Testis (tissue), 3 donors: ENCODE data around the gene WNK4. TPM values are rescaled to one million over a fixed set of nuclear protein-coding genes. Genes with fewer than 3 reads are reported as not detected.

Experiments
- DNase-seq: peaks from one replicate; pipeline ENCODE4 v3.0.0-alpha.2; 2019
- H3K27ac ChIP-seq, 2 donors: fragments of 200-600 bp; sonication (generic); one replicate each; pipeline ENCODE4 v1.5.1; 2019
- H3K27me3 ChIP-seq: fragments of 200-600 bp; sonication (generic); one replicate; pipeline ENCODE4 v1.5.1; 2019
- H3K36me3 ChIP-seq: fragments of 200-600 bp; sonication (generic); one replicate; pipeline ENCODE4 v1.5.1; 2017; ENCODE audit warnings: low read depth; ENCODE audit errors: missing control alignments
- H3K4me1 ChIP-seq: fragments of 200-600 bp; sonication (generic); one replicate; pipeline ENCODE4 v1.5.1; 2019
- H3K4me3 ChIP-seq, 2 donors: fragments of 200-600 bp; sonication (generic); one replicate each; pipeline ENCODE4 v1.5.1; 2017 to 2019
- H3K9me3 ChIP-seq: fragments of 200-600 bp; sonication (generic); one replicate; pipeline ENCODE4 v1.5.1; 2017
- CTCF ChIP-seq, 3 experiments: fragments of 450-650 bp in 2 of 3; fragments of 200-600 bp in 1 of 3; sonication (generic) in 1 of 3; IDR thresholded peaks; one replicate each; pipeline ENCODE4 v1.5.1; 2016 to 2019; ENCODE audit warnings: antibody characterized with exemption in 3 of 3, mild to moderate bottlenecking in 2 of 3, moderate library complexity in 1 of 3
- POLR2A ChIP-seq: fragments of 450-650 bp; IDR thresholded peaks from one replicate; pipeline ENCODE4 v1.6.1; 2017; ENCODE audit warnings: antibody characterized with exemption, mild to moderate bottlenecking, moderate library complexity
- WGBS, 2 donors: methylation state at CpG; one replicate each; pipeline ENCODE4 v1.1.5; 2018; 5-methylcytosine and 5-hydroxymethylcytosine counted together
- intact Hi-C: fragments of 100-400 bp; cut with DNase I; formaldehyde crosslinking; loops from one replicate; pipeline ENCODE4 v1.15.1; 2023; ENCODE audit warnings: low total_unique reads
- polyA plus RNA-seq: library from polyadenylated mRNA; stranded (reverse); fragments of 350-450 nt; fragmentation: Illumina TruSeq; extraction: RNeasy Lipid Tissue Mini Kit (QIAGEN cat#74804); gene quantifications from one replicate; pipeline ENCODE4 v1.2.3, GENCODE V29; 2014; ENCODE audit warnings: low read depth, low replicate concordance; ENCODE audit not compliant: insufficient read depth
- total RNA-seq, 2 donors: library from RNA; depleted of rRNA; stranded (reverse); fragments of >200 nt; gene quantifications; one replicate each; pipeline ENCODE4 v1.2.3, GENCODE V29; 2016

Gene WNK4
- total and polyA plus RNA-seq, 3 donors from 2014 or later, result 1.4 to 2.8 (median 2.3) TPM

GRCh38 chr17:42792545-42792944 is 12.1 kb downstream of the WNK4 start:
- Histone ChIP-seq H3K9me3 (no peaks in the 10 kb centered on the region), H3K4me1 (peaks cover 5% of the 10 kb centered on the region), H3K36me3 (no peaks in the 10 kb centered on the region), H3K27ac (no peak overlapping the region), H3K4me3 (no peak overlapping the region), H3K27me3 (no peaks in the 10 kb centered on the region)
- no peak for DNase-seq
- intact Hi-C loops, result no loop called here
- WGBS, 2 donors, result 66 to 68% methylated on average over 5 of the region's 5 CpGs
- TF ChIP-seq CTCF (IDR thresholded peaks at IDR 0.05) (no peak), POLR2A (no peak)

DNA sequence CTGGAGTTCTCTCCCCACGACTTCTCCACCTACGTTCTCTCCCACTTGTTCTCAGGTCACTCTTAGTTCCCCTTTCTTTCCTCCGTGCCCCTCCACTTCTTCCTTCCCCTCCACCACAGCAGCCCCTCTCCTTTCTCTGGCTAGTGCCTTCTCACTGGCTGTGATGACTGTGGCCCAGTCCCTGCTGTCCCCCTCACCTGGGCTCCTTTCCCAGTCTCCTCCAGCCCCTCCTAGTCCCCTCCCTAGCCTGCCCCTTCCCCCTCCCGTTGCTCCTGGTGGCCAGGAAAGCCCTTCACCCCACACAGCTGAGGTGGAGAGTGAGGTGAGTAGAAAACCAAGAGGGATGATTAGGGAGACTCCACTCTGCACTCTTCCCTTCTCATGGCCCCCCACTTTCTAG is 14.7 kb downstream of the WNK4 start:
- H3K27me3 ChIP-seq, result no peaks in the 10 kb centered on the region
- WGBS, 2 donors, result 75 to 77% methylated on average over 4 of the region's 4 CpGs
- TF ChIP-seq CTCF (IDR thresholded peaks at IDR 0.05) (no peak), POLR2A (no peak)
- no peak overlapping the region for H3K4me3 ChIP-seq
- H3K27ac ChIP-seq, result no peak overlapping the region
- H3K36me3 ChIP-seq, result no peaks in the 10 kb centered on the region
- intact Hi-C loops, result no loop called here
- DNase-seq, result no peak
- peaks cover 11% of the 10 kb centered on the region for H3K4me1 ChIP-seq
- no peaks in the 10 kb centered on the region for H3K9me3 ChIP-seq

GRCh38 chr17:42795465-42795864 is 15.1 kb downstream of the WNK4 start:
- Histone ChIP-seq H3K36me3 (no peaks in the 10 kb centered on the region), H3K4me3 (no peak overlapping the region), H3K27ac (no peak overlapping the region), H3K27me3 (no peaks in the 10 kb centered on the region), H3K9me3 (no peaks in the 10 kb centered on the region), H3K4me1 (peaks cover 11% of the 10 kb centered on the region)
- no peak for DNase-seq
- TF ChIP-seq CTCF (IDR thresholded peaks at IDR 0.05), result no peak
- no peak for TF ChIP-seq POLR2A
- WGBS, 2 donors, result 83 to 87% methylated on average over 10 of the region's 10 CpGs
- intact Hi-C loops, result no loop called here

GRCh38 chr17:42796066-42796758 is 15.8 kb downstream of the WNK4 start:
- intact Hi-C loops, result no loop called here
- WGBS, 2 donors, result 92 to 94% methylated on average over 18 of the region's 18 CpGs
- DNase-seq, result no peak
- H3K27ac ChIP-seq, result no peak overlapping the region
- H3K4me1 ChIP-seq, result peaks cover 11% of the 10 kb centered on the region
- no peaks in the 10 kb centered on the region for H3K36me3 ChIP-seq
- no peaks in the 10 kb centered on the region for H3K9me3 ChIP-seq
- no peaks in the 10 kb centered on the region for H3K27me3 ChIP-seq
- TF ChIP-seq CTCF (IDR thresholded peaks at IDR 0.05) (no peak), POLR2A (no peak)
- no peak overlapping the region for H3K4me3 ChIP-seq
